ENCODE measurements around the gene LLGL1. TPM values are rescaled to one million over a fixed set of nuclear protein-coding genes. Genes with fewer than 3 reads are reported as not detected.

LLGL1 gene
- total RNA-seq, 2 donors from 2014 or later: 14.6 to 16.2 TPM

DNA sequence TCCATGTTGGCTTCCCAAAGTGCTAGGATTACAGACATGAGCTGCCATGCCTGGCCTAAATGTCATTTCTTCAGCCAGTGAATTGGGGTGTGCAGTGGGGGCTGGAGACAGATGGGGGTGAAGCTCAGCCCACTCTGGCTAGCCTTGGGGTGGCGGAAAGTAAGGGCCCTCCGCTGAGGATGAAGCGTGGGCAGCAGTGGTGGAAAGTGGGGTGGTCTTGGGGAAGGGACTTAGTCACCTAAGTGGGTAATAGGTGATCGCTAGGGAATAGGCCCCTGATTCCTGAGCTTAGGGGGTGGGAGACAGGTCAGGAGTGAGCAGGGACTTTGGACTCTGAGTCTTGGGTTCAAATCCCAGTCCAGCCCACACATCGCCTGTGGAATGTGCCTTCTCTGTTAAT is 2.2 kb downstream of the LLGL1 start:
- H3K27ac Mint-ChIP-seq: peak overlapping the region; percentile 71
- no peaks in the 10 kb centered on the region for H3K27me3 Mint-ChIP-seq

DNA sequence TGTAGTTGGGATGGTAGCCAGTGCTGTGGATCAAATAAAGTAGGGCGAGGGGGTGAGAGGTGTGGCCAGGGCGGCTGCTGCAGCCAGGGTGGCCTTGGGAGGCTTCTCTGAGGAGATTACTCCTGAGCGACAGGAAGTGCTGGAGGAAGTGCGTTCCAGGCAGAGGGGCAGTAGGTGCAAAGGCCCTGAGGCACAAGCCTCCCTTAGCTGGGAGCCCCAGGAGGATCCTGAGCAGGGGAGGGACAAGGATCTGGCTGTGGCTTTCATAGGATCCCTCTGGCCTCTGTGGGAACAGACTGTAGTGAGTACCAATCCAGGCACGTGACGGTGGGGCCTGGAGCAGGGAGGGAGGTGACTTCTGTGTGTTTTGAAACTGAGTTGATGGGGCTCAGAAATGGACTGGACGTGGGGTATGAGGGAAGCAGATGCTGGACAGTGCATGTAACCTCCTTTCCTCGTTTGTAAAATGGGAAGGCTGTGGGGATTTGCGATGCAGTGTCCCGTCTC is 2.8 kb downstream of the LLGL1 start:
- Mint-ChIP-seq H3K4me3 (no peak overlapping the region), H3K27ac (peak overlapping the region; percentile 71)
- no peak for ATAC-seq

More for the DNA sequence above, 2.2 kb downstream of the LLGL1 start:
- Mint-ChIP-seq H3K4me1 (peaks cover 25% of the 10 kb centered on the region), H3K4me3 (no peak overlapping the region), H3K36me3 (ENCODE audit: low read depth) (peaks cover 3% of the 10 kb centered on the region)
- DNase-seq (no peak), ATAC-seq (no peak)
- H3K9me3 ChIP-seq (ENCODE audit: control insufficient read depth, low read length, poor library complexity, severe bottlenecking): no peaks in the 10 kb centered on the region

DNA sequence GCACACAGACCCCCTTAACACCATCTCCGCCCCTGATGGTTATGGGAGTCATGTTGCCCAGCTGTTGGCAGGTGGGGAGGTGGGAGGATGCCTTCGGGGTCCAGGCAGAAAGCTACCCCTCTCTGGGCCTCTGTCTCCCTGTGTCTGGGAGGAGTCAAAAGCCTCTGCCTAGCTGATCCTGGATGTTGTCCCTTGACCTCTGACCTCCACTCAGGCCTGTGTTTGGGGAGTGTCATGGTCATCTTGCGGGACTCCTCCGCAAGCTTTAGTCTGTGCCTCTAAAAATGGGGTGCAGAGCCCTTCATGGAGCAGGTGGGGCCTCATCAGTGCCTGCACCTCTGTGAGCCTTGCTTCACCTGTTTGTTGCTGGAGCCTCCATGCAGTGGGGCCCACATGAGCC is 3.8 kb downstream of the LLGL1 start:
- no peak for DNase-seq
- no peaks in the 10 kb centered on the region for H3K9me3 ChIP-seq (ENCODE audit: control insufficient read depth, low read length, poor library complexity, severe bottlenecking)
- Mint-ChIP-seq H3K27me3 (no peaks in the 10 kb centered on the region), H3K27ac (no peak overlapping the region), H3K4me3 (no peak overlapping the region), H3K4me1 (peaks cover 25% of the 10 kb centered on the region), H3K36me3 (ENCODE audit: low read depth) (peaks cover 3% of the 10 kb centered on the region)
- ATAC-seq: no peak

More for the DNA sequence above, 2.8 kb downstream of the LLGL1 start:
- H3K4me1 Mint-ChIP-seq: peaks cover 25% of the 10 kb centered on the region
- peaks cover 3% of the 10 kb centered on the region for H3K36me3 Mint-ChIP-seq (ENCODE audit: low read depth)
- no peaks in the 10 kb centered on the region for H3K9me3 ChIP-seq (ENCODE audit: control insufficient read depth, low read length, poor library complexity, severe bottlenecking)
- DNase-seq: no peak
- H3K27me3 Mint-ChIP-seq: no peaks in the 10 kb centered on the region

DNA sequence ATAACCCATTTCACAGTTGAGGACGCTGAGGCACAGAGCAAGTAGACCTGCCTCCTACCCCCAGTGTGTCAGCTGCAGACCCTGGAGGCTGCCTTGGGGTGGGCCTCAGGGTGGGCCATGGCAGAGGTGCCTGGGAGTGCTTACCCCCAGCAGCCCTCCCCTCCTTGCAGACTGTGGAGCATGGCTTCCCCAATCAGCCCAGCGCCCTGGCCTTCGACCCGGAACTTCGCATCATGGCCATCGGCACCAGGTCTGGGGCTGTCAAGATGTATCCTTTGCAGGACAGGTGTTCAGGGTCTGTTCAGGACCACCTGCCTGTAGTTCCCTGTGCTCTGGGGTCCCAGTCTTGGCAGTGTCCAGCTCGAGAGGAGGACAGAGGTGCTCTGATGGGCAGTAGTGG is 4.3 kb downstream of the LLGL1 start:
- Mint-ChIP-seq H3K4me3 (no peak overlapping the region), H3K27ac (no peak overlapping the region), H3K27me3 (no peaks in the 10 kb centered on the region), H3K4me1 (peaks cover 25% of the 10 kb centered on the region), H3K36me3 (ENCODE audit: low read depth) (peaks cover 3% of the 10 kb centered on the region)
- ATAC-seq: no peak
- DNase-seq: no peak
- no peaks in the 10 kb centered on the region for H3K9me3 ChIP-seq (ENCODE audit: control insufficient read depth, low read length, poor library complexity, severe bottlenecking)

DNA sequence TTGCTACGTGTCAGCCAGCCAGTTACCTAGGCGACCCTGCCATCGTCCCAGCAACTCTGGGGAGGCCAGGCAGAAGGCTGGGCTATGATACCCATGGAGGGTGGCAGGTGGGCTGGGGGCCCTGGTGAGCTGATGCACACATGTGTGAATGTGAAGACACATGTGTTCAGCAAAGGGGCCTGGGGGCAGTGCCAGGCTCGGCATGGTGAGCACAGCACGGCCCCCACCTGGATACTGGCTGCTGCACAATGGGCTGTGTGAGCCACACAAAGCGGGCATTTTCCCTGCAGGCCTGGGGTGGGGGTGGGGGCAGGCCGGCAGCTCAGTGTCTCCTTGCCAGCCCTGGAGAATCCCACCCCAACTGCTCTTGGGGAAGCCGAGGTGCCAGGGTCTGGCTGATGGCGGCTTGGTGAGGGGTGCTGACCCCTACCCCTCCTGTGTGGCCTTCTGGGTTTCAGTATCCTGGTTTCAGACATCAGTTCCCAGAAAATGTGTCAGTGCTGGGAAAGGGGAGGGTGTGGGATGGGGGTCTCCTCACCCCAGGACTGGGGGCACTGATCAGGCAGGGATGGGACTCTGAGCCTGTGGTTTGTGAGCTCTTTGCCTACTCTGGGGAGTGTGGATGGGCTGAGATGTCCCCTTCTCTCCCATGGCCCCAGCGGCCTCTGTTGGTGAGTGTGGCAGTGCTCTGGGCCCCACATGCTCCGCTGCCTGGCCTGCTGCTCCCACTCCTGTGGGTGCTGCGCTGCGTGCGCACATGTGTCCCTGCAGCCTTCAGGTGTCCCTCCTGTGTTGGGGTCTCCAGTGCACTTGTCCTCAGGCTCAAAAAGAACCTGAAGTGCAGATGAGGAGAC is 5.1 kb downstream of the LLGL1 start:
- Mint-ChIP-seq H3K36me3 (ENCODE audit: low read depth) (peaks cover 3% of the 10 kb centered on the region), H3K4me1 (peaks cover 25% of the 10 kb centered on the region), H3K27me3 (no peaks in the 10 kb centered on the region), H3K27ac (no peak overlapping the region), H3K4me3 (no peak overlapping the region)
- ATAC-seq: no peak
- no peak for DNase-seq
- no peaks in the 10 kb centered on the region for H3K9me3 ChIP-seq (ENCODE audit: control insufficient read depth, low read length, poor library complexity, severe bottlenecking)

DNA sequence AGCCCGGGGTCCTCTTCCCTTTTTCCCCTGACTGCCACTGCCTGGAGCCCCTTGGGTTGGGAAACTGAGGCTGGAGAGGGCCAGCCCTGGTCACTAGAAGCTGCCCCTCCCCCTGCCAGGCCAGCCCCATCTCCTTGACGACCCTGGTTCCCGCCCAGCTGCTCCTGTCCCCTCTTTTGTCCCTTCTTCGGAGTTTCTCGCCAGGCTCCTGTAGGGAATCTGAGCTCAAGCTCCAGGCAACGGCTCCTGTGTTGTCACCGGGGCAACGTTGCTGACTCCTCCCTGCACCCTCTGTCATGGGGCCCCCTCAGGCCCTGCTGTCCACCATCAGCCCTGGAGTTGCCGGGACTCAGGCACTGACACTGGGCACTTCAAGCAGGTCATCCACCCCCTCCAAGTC is 5.7 kb downstream of the LLGL1 start:
- Mint-ChIP-seq H3K36me3 (ENCODE audit: low read depth) (no peaks in the 10 kb centered on the region), H3K4me3 (no peak overlapping the region), H3K4me1 (peaks cover 21% of the 10 kb centered on the region), H3K27ac (no peak overlapping the region), H3K27me3 (no peaks in the 10 kb centered on the region)
- H3K9me3 ChIP-seq (ENCODE audit: control insufficient read depth, low read length, poor library complexity, severe bottlenecking): no peaks in the 10 kb centered on the region
- DNase-seq: no peak
- ATAC-seq: no peak

DNA sequence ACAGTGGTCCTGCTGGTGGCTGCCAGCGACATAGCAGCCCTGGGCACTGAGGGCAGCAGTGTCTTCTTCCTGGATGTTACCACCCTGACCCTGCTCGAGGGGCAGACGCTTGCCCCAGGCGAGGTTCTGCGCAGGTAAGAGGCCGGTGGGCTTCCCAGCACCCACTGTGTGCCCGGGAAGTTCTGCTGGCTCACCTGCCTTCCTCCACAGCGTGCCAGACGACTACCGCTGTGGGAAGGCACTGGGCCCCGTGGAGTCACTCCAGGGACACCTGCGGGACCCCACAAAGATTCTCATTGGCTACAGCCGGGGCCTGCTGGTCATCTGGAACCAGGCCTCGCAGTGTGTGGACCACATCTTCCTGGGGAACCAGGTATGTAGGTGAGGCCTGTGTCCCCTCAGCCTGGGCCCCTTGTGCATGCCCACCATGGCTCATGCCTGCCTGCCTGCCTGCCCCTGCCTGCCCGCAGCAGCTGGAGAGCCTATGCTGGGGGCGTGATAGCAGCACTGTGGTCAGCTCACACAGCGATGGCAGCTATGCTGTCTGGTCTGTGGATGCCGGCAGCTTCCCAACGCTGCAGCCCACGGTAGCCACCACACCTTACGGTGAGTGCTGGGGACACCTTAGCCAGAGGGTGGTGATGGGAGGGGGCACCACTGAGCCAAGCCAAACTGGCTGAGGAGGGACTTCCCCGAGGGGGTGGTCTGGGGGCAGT is 8.5 kb downstream of the LLGL1 start:
- Mint-ChIP-seq H3K27me3 (no peaks in the 10 kb centered on the region), H3K36me3 (ENCODE audit: low read depth) (peaks cover 3% of the 10 kb centered on the region), H3K4me1 (peaks cover 5% of the 10 kb centered on the region), H3K27ac (no peak overlapping the region), H3K4me3 (no peak overlapping the region)
- H3K9me3 ChIP-seq (ENCODE audit: control insufficient read depth, low read length, poor library complexity, severe bottlenecking): no peaks in the 10 kb centered on the region
- ATAC-seq (no peak), DNase-seq (no peak)

DNA sequence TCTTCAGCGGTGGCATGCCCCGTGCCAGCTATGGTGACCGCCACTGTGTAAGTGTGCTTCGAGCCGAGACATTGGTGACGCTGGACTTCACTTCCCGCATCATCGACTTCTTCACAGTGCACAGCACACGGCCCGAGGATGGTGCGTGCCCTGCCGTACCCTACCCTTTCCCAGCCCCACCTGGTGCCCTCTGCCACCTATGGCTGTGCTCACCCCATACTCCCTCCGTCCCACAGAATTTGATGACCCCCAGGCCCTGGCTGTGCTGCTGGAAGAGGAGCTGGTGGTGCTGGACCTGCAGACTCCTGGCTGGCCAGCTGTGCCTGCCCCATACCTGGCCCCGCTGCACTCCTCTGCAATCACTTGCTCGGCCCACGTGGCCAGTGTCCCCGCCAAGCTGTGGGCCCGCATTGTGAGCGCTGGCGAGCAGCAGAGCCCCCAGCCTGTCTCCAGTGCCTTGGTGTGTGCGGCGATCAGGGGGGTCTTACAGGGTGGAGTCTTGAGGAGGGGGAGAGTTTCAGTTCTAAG is 9.5 kb downstream of the LLGL1 start:
- Mint-ChIP-seq H3K4me3 (no peak overlapping the region), H3K27ac (no peak overlapping the region), H3K4me1 (peaks cover 4% of the 10 kb centered on the region), H3K27me3 (no peaks in the 10 kb centered on the region), H3K36me3 (ENCODE audit: low read depth) (peaks cover 3% of the 10 kb centered on the region)
- DNase-seq (no peak), ATAC-seq (no peak)
- H3K9me3 ChIP-seq (ENCODE audit: control insufficient read depth, low read length, poor library complexity, severe bottlenecking): no peaks in the 10 kb centered on the region

DNA sequence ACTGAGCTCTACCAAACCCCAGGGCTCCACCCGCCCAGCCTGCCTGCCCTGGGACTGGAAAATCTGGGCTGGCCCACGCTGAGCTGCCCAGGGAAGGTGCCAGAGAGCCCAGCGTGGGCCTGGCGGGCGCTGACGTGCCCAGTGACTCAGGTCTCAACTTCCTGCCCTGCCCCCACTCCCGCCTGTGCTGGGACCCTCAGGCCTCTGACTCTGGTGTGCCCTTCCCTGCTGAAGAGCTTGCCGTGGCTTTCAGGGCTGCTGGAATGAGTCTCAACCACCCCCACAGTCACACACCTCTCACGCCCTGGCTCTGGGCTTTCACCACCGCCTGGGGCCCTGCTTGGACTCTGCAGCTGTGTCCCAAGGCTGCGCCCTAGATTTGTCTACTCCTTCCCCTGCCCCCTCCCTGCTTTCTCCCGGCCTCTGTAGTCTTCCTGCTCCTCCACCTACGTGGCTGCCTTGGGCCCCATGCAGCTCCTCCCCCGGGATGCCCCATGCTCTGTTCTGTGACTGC is 10.4 kb downstream of the LLGL1 start:
- ATAC-seq: no peak
- Mint-ChIP-seq H3K4me1 (peaks cover 3% of the 10 kb centered on the region), H3K27me3 (no peaks in the 10 kb centered on the region), H3K4me3 (no peak overlapping the region), H3K36me3 (ENCODE audit: low read depth) (peaks cover 3% of the 10 kb centered on the region), H3K27ac (no peak overlapping the region)
- H3K9me3 ChIP-seq (ENCODE audit: control insufficient read depth, low read length, poor library complexity, severe bottlenecking): no peaks in the 10 kb centered on the region
- no peak for DNase-seq

DNA sequence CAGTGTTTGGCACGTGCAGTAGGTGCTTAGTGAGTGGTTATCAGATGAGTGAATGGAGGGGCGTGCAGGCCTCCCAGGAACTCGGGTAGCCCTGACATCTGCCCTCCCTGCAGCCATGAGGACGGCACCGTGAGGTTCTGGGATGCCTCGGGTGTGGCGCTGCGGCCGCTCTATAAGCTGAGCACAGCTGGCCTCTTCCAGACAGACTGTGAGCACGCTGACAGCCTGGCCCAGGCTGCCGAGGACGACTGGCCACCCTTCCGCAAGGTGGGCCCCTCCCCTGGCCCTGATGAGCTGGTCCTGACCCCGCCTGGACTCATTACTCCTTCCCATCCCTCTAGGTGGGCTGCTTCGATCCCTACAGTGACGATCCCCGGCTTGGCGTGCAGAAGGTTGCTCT is 11.1 kb downstream of the LLGL1 start:
- H3K27me3 Mint-ChIP-seq: no peaks in the 10 kb centered on the region
- peaks cover 3% of the 10 kb centered on the region for H3K4me1 Mint-ChIP-seq
- ATAC-seq (no peak), DNase-seq (no peak)
- no peak overlapping the region for H3K27ac Mint-ChIP-seq
- H3K4me3 Mint-ChIP-seq: no peak overlapping the region
- no peaks in the 10 kb centered on the region for H3K9me3 ChIP-seq (ENCODE audit: control insufficient read depth, low read length, poor library complexity, severe bottlenecking)
- peaks cover 3% of the 10 kb centered on the region for H3K36me3 Mint-ChIP-seq (ENCODE audit: low read depth)

DNA sequence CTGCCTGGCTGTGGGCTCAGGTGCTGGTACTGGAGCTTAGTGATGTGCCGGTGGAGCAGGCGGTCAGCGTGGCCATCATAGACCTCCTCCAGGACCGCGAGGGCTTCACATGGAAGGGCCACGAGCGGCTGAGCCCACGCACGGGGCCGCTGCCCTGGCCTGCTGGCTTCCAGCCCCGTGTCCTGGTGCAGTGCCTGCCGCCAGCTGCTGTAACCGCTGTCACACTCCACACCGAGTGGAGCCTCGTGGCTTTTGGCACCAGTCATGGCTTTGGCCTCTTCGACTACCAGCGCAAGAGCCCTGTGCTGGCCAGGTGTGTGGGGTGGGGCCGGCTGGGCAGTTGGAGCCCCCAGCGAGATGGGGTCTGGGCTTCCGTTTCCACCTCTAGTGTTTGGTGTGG is 12.0 kb downstream of the LLGL1 start:
- Mint-ChIP-seq H3K27ac (no peak overlapping the region), H3K4me1 (peaks cover 3% of the 10 kb centered on the region), H3K4me3 (no peak overlapping the region), H3K36me3 (ENCODE audit: low read depth) (peaks cover 3% of the 10 kb centered on the region), H3K27me3 (no peaks in the 10 kb centered on the region)
- no peaks in the 10 kb centered on the region for H3K9me3 ChIP-seq (ENCODE audit: control insufficient read depth, low read length, poor library complexity, severe bottlenecking)
- ATAC-seq (no peak), DNase-seq (no peak)

DNA sequence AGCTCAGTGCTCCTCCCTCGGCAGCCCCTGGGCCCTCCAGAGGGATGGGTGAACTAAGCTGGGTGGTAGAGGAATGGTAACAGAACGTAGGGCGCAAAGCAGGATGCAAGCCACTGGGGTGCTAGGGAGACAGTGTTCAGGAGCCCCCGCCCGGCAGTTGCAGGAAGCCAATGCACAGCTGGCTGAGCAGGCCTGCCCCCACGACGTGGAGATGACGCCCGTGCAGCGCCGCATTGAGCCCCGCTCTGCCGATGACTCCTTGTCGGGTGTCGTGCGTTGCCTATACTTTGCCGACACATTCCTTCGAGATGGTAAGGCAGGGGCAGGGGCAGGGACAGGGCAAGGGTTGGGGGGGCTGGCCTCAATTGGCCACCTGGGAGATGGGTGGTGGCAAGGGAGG is 12.9 kb downstream of the LLGL1 start:
- H3K27ac Mint-ChIP-seq: no peak overlapping the region
- H3K4me1 Mint-ChIP-seq: peaks cover 3% of the 10 kb centered on the region
- peaks cover 3% of the 10 kb centered on the region for H3K36me3 Mint-ChIP-seq (ENCODE audit: low read depth)
- ATAC-seq (no peak), DNase-seq (no peak)
- no peaks in the 10 kb centered on the region for H3K9me3 ChIP-seq (ENCODE audit: control insufficient read depth, low read length, poor library complexity, severe bottlenecking)
- no peaks in the 10 kb centered on the region for H3K27me3 Mint-ChIP-seq
- no peak overlapping the region for H3K4me3 Mint-ChIP-seq

DNA sequence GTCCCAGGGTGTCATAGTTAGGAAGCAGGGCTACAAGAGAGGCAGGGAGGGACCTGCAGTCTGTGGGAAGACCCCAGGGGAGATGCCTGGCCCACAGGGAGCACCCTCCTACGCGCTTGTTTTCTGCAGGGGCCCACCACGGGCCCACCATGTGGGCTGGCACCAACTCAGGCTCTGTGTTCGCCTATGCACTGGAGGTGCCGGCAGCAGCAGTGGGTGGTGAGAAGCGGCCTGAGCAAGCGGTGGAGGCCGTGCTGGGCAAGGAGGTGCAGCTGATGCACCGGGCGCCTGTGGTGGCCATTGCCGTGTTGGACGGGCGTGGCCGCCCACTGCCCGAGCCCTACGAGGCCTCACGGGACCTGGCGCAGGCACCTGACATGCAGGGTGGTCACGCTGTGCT is 15.0 kb downstream of the LLGL1 start:
- peaks cover 3% of the 10 kb centered on the region for H3K36me3 Mint-ChIP-seq (ENCODE audit: low read depth)
- H3K27me3 Mint-ChIP-seq: no peaks in the 10 kb centered on the region
- no peaks in the 10 kb centered on the region for H3K9me3 ChIP-seq (ENCODE audit: control insufficient read depth, low read length, poor library complexity, severe bottlenecking)
- ATAC-seq: no peak
- no peak overlapping the region for H3K27ac Mint-ChIP-seq
- no peak overlapping the region for H3K4me3 Mint-ChIP-seq
- H3K4me1 Mint-ChIP-seq: peaks cover 3% of the 10 kb centered on the region
- DNase-seq: no peak
